Jurkat, Clone E6-1 (cell line): ENCODE measurements around the gene FOXK2.

Experiments used
- DNase-seq: peaks from one replicate; pipeline ENCODE4 v3.0.0-alpha.2; 2011; ENCODE audit warnings: low read depth, low spot score
- H3K4me3 ChIP-seq: 2 replicates; pipeline ENCODE4 v1.5.1; 2011; ENCODE audit warnings: mild to moderate bottlenecking, low read length, control low read depth, moderate library complexity

FOXK2 gene

GRCh38 chr17:82599674-82600661 lies 80.4 kb downstream of the FOXK2 start:
- DNase-seq = no peak
- H3K4me3 ChIP-seq = no peak overlapping the region

DNA sequence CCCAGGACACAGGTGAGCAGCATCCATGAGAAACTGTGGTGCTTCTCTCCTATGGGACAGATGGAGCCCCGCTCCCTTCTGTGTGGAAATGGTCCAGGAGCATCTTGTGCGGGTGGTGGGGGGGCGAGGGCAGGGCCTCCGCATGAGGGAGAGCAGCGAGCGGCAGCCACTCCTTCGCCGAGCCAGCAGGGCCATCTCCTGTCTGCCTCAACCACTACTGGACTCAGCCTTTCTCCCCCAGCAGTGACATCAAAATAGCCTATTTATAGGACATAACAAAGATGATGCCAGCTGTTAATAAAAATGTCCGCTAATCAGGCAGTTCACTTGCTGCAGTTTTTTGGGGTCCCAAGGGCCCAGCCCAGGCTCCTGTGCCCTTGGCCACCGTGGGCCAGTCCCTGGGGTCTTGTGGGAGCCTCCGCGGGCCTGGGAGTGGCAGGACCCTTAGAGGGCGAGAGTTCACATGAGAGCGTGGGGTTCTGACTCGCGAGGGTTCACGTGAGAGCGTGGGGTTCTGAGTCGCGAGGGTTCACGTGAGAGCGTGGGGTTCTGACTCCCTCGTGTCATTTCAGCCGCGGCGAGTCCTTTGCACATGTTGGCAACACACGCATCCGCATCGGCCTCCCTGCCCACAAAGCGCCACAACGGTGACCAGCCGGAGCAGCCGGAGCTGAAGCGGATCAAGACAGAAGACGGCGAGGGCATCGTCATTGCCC lies 81.4 kb downstream of the FOXK2 start:
- H3K4me3 ChIP-seq = no peak overlapping the region
- no peak for DNase-seq

DNA sequence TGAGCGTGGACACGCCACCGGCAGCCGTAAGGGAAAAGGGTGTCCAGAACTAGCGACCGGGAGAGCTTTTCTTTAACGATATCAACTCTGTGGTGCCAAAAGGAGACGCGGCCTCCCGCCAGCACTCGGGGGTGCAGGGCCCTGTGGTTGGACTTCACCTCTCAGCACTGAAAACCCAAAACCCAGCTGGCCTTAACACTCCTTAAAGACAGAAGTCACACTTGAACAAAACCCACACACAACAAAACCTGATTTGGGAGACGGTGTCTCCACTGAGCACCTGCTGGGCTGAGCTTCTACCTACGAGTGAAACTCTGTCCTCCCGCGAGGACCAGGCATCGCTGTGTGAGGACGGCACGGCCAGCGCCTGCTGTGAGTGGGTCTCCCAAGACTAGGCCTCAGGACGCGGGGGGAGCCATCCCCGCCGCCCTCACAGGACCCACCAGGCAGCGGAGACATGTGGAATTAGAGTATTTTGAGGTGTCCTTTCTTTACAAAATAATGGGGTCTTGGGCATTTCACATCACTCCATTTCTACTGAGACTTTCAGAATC lies 82.0 kb downstream of the FOXK2 start:
- no peak for DNase-seq
- H3K4me3 ChIP-seq = no peak overlapping the region

DNA sequence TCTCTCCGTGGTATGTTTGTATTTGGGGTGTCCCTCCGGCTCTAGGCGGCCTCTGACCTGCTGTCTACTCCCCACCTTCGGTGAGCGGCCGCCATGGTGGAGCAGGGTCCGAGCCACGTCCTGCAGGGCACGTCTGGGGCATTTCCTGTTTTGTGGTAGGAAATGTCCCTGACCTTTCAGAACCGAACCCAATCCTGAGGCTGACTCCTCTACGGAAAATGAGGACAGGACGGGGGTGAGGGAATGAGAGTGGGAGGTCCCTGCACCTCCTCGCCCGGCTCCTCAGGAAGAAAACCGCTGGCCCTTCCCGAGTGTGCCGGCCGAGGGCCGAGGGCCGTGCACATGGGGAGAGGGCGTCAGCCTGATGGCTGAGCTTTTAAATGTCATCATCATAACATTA lies 83.0 kb downstream of the FOXK2 start:
- no peak for DNase-seq

DNA sequence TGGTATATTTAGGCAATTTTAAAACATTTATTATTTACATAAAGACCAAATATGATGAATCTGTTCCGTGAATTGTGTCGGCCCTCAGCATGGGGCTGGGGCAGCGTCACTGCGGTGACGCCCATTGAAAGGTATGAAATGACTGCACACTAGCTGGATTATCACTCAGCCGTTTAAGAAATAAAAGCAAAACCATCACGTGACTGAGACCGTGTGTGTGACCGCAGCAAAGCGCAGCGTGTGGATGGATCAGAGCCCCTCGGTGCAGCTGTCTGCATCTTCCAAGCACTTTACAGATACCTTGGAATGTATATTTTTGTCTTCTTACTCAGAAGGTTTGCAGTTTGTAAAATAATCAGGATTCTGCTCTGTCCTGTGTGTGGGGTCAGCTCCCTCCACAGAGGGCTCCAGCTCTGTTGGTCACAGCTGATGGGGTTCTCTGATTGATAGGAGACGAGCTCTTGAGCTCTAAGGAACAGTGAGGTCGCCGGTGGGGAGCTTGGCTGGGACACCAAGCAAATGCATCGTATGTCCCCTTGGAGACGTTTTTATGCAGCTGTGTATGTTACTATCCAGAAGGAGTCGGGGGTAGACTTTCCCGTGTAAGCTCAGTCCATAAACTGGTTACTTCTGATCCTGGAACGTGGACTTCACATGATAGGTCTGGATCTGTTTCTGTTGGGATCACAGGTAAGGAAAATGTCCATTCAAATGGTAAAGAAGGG lies 83.6 kb downstream of the FOXK2 start:
- no peak for DNase-seq
- no peak overlapping the region for H3K4me3 ChIP-seq

More for the DNA sequence above, 83.0 kb downstream of the FOXK2 start:
- H3K4me3 ChIP-seq = no peak overlapping the region

- H3K4me3 ChIP-seq = no peak overlapping the region
- no peak for DNase-seq
Measured at GRCh38 chr17:82603981-82604448, 84.5 kb downstream of the FOXK2 start.

GRCh38 chr17:82604532-82604931 lies 85.0 kb downstream of the FOXK2 start:
- DNase-seq = no peak

DNA sequence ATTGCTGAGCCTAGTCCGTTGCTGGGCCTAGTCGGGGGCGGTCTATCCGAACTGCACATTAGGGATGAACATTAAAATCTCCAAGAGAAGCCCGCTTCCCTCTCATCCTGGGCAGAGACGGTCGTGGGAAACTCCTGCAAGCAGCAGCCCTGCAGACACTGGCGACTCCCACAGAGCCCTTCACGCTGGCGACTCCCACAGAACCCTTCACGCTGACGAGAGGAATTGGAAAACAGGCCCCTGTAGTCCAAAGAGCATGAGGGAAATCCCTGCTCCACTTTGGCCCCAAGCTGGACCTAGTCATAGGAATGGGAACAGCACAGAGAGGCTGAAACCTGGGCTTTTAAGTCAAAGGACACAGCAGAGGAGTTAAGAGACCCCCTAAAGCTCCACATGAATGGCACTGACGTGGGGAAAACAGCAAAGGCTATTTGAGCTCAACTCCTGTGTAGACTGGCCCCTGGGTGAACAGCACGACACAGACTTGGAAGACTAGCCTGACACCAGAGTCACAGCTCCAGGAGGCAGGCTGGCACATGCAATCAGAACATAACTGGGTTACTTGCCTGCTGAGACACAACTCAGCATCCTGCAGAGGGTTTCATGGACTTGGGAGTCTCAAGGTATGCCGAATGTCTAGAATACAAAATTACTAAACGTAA lies 86.5 kb downstream of the FOXK2 start:
- no peak overlapping the region for H3K4me3 ChIP-seq
- DNase-seq = no peak

More at GRCh38 chr17:82604532-82604931, 85.0 kb downstream of the FOXK2 start:
- no peak overlapping the region for H3K4me3 ChIP-seq

DNA sequence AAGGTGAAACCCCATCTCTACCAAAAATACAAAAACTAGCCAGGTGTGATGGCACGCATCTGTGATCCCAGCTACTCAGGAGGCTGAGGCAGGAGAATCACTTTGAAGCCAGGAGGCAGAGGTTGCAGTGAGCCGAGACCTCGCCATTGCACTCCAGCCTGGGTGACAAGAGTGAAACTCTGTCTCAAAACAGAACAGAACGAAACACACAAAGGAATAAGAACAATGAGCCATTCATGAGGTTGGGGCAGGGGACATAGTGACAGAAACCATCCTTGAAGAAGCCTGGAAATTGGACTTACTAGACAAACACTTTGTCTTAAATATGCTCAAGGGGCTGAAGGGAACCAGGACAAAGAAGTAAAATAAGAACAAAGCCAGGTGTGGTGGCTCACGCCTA lies 89.3 kb downstream of the FOXK2 start:
- DNase-seq = no peak

GRCh38 chr17:82609655-82610054 lies 90.1 kb downstream of the FOXK2 start:
- no peak overlapping the region for H3K4me3 ChIP-seq
- no peak for DNase-seq

More for the DNA sequence above, 89.3 kb downstream of the FOXK2 start:
- no peak overlapping the region for H3K4me3 ChIP-seq

DNA sequence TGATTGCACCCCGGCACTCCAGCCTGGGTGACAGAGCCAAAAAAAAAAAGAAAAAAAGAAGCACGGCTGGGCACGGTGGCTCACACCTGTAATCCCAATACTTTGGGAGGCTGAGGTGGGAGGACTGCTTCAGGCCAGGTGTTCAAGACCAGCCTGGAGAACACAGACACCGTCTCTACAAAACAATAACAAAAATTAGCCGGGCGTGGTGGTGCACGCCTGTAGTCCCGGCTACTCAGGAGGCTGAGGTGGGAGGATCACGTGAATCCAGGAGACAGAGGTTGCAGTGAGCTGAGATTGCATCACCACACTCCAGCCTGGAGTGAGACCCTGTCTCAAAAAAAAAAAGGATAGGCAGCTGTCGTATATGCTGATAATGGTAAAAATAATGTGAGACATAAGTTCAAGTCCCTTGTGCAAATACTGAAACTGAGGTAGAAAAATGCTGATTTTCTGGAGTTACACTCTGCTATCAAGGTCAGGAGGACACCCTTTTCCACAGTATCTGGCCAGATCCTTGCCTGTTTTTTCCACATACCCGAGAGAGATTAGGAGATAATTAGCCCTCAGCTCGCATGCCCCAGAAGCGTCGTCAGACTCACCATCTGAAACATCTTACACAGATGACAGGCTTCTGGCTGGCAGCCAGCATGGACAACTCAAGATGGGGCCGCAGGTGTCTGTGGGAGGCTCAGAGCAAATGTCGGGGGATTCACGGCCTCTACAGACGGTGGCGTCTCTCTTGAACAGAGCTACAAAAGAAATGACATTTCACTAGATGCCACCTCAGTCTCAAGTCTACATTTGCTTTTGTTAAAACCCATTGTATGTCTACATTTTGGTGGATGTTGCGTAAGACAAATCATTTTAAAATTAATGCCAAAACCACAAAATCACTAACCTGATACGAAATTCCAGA lies 91.9 kb downstream of the FOXK2 start:
- H3K4me3 ChIP-seq = no peak overlapping the region
- DNase-seq = peak; percentile 28

GRCh38 chr17:82613283-82614094 lies 94.0 kb downstream of the FOXK2 start:
- no peak overlapping the region for H3K4me3 ChIP-seq
- DNase-seq = no peak

- no peak for DNase-seq
- H3K4me3 ChIP-seq = no peak overlapping the region
Measured at GRCh38 chr17:82614095-82614631, 94.6 kb downstream of the FOXK2 start.

GRCh38 chr17:82615084-82616020 lies 95.8 kb downstream of the FOXK2 start:
- DNase-seq = no peak
- no peak overlapping the region for H3K4me3 ChIP-seq

- no peak overlapping the region for H3K4me3 ChIP-seq
- DNase-seq = no peak
Measured at GRCh38 chr17:82616021-82616711, 96.6 kb downstream of the FOXK2 start.
